NCI-H748 (cell line): ENCODE data around the gene SLC48A1.

Source experiments
- DNase-seq: peaks from one replicate; lab custom pipeline; 2025; ENCODE audit not compliant: unreplicated experiment; lab: John Stamatoyannopoulos, UW

Gene SLC48A1

GRCh38 chr12:47744005-47744651 is 28.9 kb upstream of the SLC48A1 start:
- DNase-seq, result peak; percentile 82

DNA sequence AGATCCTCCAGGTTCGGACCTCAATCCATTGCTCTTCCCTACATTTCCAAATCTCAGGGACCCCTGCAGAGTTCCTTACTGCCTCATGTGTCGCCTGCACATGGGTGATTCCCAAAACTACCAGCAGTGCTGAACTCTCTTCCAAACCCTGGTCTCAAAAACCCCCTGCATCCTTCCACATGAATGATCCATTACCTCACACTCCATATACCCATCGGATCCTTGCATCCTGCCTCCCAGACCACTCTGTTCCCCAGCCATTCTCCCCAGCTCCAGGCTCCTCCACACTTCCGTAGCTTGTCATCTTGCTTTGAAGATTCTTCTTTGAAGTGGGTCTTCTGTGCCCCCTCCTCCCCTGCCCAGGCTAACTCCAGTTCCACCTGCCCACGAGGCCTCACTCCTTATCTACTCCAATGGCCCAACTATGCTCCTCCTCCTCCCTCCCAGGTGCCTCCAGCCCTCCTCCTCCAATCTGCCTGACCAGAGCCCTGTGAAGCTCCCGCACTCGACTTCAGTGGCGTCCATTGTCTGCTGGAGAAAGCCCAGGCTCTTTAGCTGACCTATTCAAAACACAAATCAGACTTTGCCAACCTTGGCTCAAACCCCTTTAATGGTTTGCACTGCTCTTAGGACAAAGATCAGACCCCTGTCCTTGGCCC is 28.1 kb upstream of the SLC48A1 start:
- DNase-seq, result no peak

- no peak for DNase-seq
Observed at GRCh38 chr12:47745485-47746041, 27.5 kb upstream of the SLC48A1 start.

GRCh38 chr12:47746073-47746472 is 27.0 kb upstream of the SLC48A1 start:
- no peak for DNase-seq

DNA sequence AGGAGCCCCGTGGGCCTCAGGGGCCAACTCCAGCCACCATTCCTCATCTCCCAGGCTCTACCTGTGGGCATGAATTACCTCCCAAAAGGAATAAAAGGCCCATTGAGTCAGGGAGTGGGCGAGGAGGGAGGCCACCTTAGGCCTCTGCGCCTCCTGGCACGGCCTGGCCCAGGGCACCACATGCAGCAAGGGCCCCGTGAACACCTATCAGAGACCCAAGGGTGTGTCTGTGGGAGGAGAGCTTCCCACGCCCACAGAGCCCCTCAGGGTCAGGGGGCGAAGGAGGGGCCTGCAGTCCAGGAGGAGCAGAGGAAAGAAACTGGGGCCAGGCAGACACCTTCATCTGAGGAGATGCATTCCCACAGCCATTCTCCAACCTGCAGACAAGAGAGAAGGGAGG is 26.5 kb upstream of the SLC48A1 start:
- DNase-seq, result no peak

- no peak for DNase-seq
Observed at GRCh38 chr12:47747126-47747525, 25.9 kb upstream of the SLC48A1 start.

GRCh38 chr12:47747596-47748506 is 25.2 kb upstream of the SLC48A1 start:
- no peak for DNase-seq

GRCh38 chr12:47748507-47748828 is 24.6 kb upstream of the SLC48A1 start:
- no peak for DNase-seq

GRCh38 chr12:47748899-47749298 is 24.1 kb upstream of the SLC48A1 start:
- DNase-seq, result no peak

- no peak for DNase-seq
Observed at GRCh38 chr12:47750229-47750798, 22.7 kb upstream of the SLC48A1 start.

- no peak for DNase-seq
Observed at GRCh38 chr12:47750916-47751470, 22.0 kb upstream of the SLC48A1 start.

DNA sequence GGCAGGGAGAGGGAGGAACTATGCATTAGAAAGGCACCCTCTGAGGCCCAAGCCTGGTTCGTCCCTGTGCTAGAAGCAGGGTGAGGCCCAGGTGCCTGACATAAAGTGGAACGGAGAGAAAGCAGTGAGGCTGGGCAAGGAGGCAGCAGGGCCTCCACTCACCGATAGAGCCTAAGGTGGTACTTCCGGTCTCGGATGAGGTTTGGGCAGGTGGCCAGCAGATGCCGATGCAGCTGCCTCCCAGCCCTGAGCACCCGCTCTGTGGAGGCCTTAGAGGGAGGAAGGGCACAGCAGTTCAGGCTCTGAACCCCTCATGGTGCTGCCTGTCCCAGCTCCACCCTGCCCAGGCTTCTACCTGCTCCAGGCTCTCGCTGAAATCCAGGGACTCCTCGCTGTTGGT is 21.5 kb upstream of the SLC48A1 start:
- no peak for DNase-seq

- DNase-seq, result no peak
Observed at GRCh38 chr12:47752121-47752520, 20.9 kb upstream of the SLC48A1 start.

DNA sequence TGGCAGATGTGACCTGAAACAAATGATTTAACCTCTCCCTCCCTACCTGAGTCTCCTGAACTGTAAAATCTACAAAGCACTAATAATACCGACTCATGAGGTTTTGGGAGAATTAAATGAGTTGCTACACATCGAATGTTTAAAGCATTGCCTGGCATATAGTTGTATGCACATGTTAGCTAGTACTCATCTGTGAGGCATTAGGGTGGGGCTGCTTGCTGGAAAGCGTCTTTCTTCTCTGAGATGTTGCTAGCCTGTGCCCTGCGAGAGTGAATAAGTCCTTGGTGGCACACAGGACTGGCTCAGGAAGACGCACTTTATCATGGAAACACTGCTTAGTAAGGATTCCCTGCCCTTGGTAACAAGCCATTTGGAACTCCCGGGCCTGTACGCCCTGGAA is 20.5 kb upstream of the SLC48A1 start:
- DNase-seq, result no peak

GRCh38 chr12:47753021-47754001 is 19.7 kb upstream of the SLC48A1 start:
- no peak for DNase-seq

DNA sequence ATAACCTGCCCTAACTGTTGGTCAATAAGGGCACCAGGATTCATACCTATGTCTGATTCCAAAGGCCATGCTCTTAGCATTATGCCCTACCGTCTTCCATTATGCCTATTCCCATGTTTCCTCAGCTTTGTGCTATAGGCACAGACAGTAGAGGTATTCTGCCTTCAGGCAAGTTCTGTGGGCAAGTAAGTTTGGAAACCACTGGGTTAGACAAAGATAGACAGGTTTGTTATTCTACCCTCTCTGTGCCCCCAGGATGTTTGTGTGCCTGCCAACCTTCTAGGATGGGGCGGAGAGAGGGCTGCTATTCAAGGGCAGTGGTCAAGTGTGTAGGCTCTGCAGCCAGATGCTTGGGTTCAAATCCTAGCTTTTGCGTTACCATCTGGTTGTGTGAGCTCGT is 18.9 kb upstream of the SLC48A1 start:
- DNase-seq, result no peak

- no peak for DNase-seq
Observed at GRCh38 chr12:47754881-47755280, 18.2 kb upstream of the SLC48A1 start.

DNA sequence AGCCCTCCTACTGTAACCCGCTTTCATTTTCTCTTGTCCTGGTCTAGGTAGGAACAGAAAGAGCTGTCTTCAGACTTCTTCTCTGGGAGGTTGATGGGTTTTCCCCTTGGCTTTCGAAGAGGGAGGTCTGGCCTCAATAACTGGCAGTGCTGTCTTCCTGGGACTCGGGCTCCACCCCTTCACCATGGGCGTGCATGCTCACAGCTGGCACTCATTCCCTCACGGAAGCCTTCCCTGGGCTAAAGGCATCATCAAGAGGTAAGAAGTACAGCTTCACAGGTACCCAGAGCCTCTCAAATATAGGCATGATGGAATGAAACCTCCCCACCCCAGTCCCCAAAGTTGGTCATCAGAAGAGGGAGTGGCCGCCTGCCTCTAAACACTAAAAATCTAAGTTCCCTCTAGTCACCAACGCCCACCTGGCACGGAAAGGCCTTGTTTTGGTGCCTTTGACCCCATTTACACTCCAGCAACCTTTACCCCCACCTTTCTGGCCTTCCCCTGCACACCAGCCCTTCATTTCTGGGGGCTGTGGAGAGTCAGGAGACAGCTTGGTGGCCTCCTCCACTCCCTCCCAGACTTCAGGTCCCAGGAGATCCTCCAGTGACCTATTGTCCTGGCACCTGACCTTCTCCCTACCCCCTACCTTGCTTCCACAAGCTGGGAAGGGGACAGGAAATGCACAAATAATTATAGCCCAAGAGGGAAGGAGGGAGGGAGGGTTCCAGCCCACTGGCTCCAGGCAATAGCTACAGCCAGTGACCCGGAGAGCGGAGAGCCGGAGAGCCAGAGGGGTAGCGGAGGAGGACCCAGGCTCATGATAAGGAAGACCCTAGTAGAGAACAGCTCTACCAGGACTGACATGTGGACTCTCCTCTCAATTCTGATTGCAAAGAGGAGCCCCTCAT is 17.1 kb upstream of the SLC48A1 start:
- no peak for DNase-seq

DNA sequence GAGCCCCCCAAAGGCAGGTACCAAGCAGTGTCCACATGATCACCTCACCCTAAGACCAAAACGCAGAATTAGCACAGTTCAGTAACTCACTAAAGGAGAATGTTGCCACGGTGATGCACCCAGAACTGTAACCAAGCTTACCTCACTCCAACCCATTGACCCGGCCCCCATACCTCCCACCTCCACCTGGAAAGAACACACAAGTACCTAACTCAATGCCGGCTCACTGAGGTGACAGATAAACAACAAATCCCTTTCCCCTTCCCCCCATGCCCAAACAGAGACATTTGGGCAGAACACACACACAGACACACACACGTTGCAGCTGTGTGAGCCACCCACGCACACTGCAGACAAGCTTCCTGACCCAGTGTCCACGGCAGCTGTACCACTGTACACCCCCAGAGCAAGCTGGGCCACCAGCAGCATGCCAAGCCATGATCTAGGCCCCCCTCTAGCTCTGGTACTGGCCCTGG is 15.6 kb upstream of the SLC48A1 start:
- DNase-seq, result no peak
